Stomach (tissue), 9 donors: ENCODE measurements around the gene CHST9. TPM values are rescaled to one million over a fixed set of nuclear protein-coding genes. Genes with fewer than 3 reads are reported as not detected.

ENCODE experiments used
- DNase-seq, 2 donors: peaks; one replicate each; pipeline versions ENCODE4 v3.0.0 to v3.0.0-alpha.2; 2013 to 2019
- H3K27ac ChIP-seq, 5 donors: fragments of 200-600 bp in 4 of 5; sonication (generic) in 4 of 5; one replicate each; pipeline ENCODE4 v1.5.1; 2013 to 2019; ENCODE audit warnings: mild to moderate bottlenecking in 1 of 5, moderate library complexity in 1 of 5
- H3K27me3 ChIP-seq, 3 donors: fragments of 200-600 bp; sonication (generic); one replicate each; pipeline ENCODE4 v1.5.1; 2017 to 2019; ENCODE audit warnings: mixed run types in 1 of 3
- H3K36me3 ChIP-seq, 4 donors: fragments of 200-600 bp; sonication (generic); 1 replicate in 3 of 4; 2 replicates in 1 of 4; pipeline ENCODE4 v1.5.1; 2016 to 2019
- H3K4me1 ChIP-seq, 4 donors: fragments of 200-600 bp; sonication (generic); one replicate each; pipeline ENCODE4 v1.5.1; 2016 to 2019
- H3K4me3 ChIP-seq, 4 donors: fragments of 200-600 bp; sonication (generic) in 3 of 4; one replicate each; pipeline ENCODE4 v1.5.1; 2016 to 2019; ENCODE audit warnings: mild to moderate bottlenecking in 1 of 4
- H3K9me3 ChIP-seq, 4 donors: fragments of 200-600 bp; sonication (generic); one replicate each; pipeline ENCODE4 v1.5.1; 2016 to 2019
- CTCF ChIP-seq, 7 experiments: fragments of 450-650 bp in 4 of 7; fragments of 200-600 bp in 3 of 7; sonication (generic) in 3 of 7; IDR thresholded peaks; one replicate each; pipeline ENCODE4 v1.5.1; 2016 to 2019; ENCODE audit warnings: antibody characterized with exemption in 7 of 7, control low read depth in 2 of 7, mild to moderate bottlenecking in 1 of 7
- EP300 ChIP-seq: sonication (generic); formaldehyde crosslinking; IDR thresholded peaks from one replicate; pipeline ENCODE4 v1.6.1; 2017; ENCODE audit warnings: antibody characterized with exemption
- POLR2A ChIP-seq, 4 donors: fragments of 450-650 bp; IDR thresholded peaks; one replicate each; pipeline ENCODE4 v1.6.1; 2016; ENCODE audit warnings: antibody characterized with exemption in 4 of 4, control low read depth in 2 of 4, mild to moderate bottlenecking in 1 of 4, moderate library complexity in 1 of 4
- POLR2AphosphoS5 ChIP-seq, 3 donors: sonication (generic); formaldehyde crosslinking; IDR thresholded peaks; one replicate each; pipeline ENCODE4 v1.6.1; 2016; ENCODE audit warnings: antibody characterized with exemption in 3 of 3
- WGBS, 5 donors: extraction: QIAGEN DNeasy Blood & Tissue Kit in 3 of 5; methylation state at CpG; one replicate each; pipeline versions ENCODE4 v1.1.5 to v1.1.7; 2013 to 2018; 5-methylcytosine and 5-hydroxymethylcytosine counted together
- intact Hi-C: fragments of 100-400 bp; cut with DNase I; formaldehyde crosslinking; loops from one replicate; pipeline ENCODE4 v1.15.1; 2023; ENCODE audit warnings: low total_unique reads
- polyA plus RNA-seq, 3 donors: library from polyadenylated mRNA; stranded (reverse); fragments of 200-250 nt; gene quantifications; one replicate each; pipeline ENCODE4 v1.2.3, GENCODE V29; 2013
- total RNA-seq, 5 donors: library from RNA; depleted of rRNA; stranded (reverse); fragments of >200 nt; gene quantifications; one replicate each; pipeline versions ENCODE4 v1.1.0 to v1.2.3, GENCODE V29; 2014 to 2016
- donor health status: healthy with polysubstance abuse.
- donor health status: Bipolar disorder and iron deficiency.
- donor health status: healthy.

Gene CHST9
- total and polyA plus RNA-seq, 8 donors, result 0.29 to 2.2 (median 1.1) TPM; not detected in 2

DNA sequence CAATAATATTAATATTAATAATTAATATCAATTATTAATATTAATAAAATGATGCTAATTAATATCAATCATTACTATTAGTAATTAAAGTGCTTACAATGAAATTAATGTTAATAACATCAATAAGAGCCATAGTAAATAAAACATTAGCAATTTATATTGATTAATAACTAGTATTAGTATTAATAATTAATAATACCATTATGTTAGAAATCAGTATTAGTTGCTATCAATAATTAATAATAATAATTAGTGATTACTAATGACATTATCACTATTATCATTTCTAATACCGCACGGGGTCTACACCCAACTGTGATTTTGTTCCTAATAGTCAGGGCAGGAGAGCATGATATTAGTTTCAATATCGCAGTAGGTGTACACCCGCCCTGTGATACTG is 296.8 kb downstream of the CHST9 start:
- DNase-seq, result no peak
- Histone ChIP-seq H3K4me3 (no peak overlapping the region), H3K27me3 (no peaks in the 10 kb centered on the region), H3K36me3 (no peaks in the 10 kb centered on the region), H3K27ac (no peak overlapping the region), H3K9me3 (no peaks in the 10 kb centered on the region), H3K4me1 (no peaks in the 10 kb centered on the region)
- 95 to 97% (median 96%) methylated on average over 4 of the region's 4 CpGs for WGBS, 5 donors
- intact Hi-C loops, result no loop called here
- TF ChIP-seq POLR2A (IDR thresholded peaks at IDR 0.05), result no peak
- no peak for TF ChIP-seq EP300
- TF ChIP-seq CTCF (IDR thresholded peaks at IDR 0.05), result no peak
- TF ChIP-seq POLR2AphosphoS5 (IDR thresholded peaks at IDR 0.05), result no peak

GRCh38 chr18:26875040-26875654 is 310.0 kb downstream of the CHST9 start:
- no peaks in the 10 kb centered on the region for H3K4me1 ChIP-seq
- intact Hi-C loops, result no loop called here
- TF ChIP-seq CTCF (IDR thresholded peaks at IDR 0.05), result no peak
- TF ChIP-seq POLR2AphosphoS5 (IDR thresholded peaks at IDR 0.05), result no peak
- TF ChIP-seq POLR2A (IDR thresholded peaks at IDR 0.05), result no peak
- no peak for TF ChIP-seq EP300
- H3K27me3 ChIP-seq, result no peaks in the 10 kb centered on the region
- no peaks in the 10 kb centered on the region for H3K9me3 ChIP-seq
- peak in 1 of 2 donors; percentile 45 for DNase-seq
- H3K27ac ChIP-seq, result no peak overlapping the region
- 78 to 88% (median 84%) methylated on average over 2 of the region's 2 CpGs for WGBS, 5 donors
- H3K4me3 ChIP-seq, result no peak overlapping the region
- H3K36me3 ChIP-seq, result no peaks in the 10 kb centered on the region

- Histone ChIP-seq H3K36me3 (no peaks in the 10 kb centered on the region), H3K27me3 (no peaks in the 10 kb centered on the region), H3K27ac (no peak overlapping the region), H3K9me3 (no peaks in the 10 kb centered on the region), H3K4me1 (peaks cover 0 to 8% (median 2%) of the 10 kb centered on the region in 4 donors), H3K4me3 (no peak overlapping the region)
- no peak for TF ChIP-seq EP300
- TF ChIP-seq POLR2A (IDR thresholded peaks at IDR 0.05), result no peak
- no peak for TF ChIP-seq CTCF (IDR thresholded peaks at IDR 0.05)
- TF ChIP-seq POLR2AphosphoS5 (IDR thresholded peaks at IDR 0.05), result no peak
- DNase-seq, result no peak
- intact Hi-C loops, result no loop called here
Observed at GRCh38 chr18:26874283-26874682, 310.8 kb downstream of the CHST9 start.

GRCh38 chr18:26869640-26870039 is 315.5 kb downstream of the CHST9 start:
- H3K4me3 ChIP-seq, result no peak overlapping the region
- no peak for DNase-seq
- peaks cover 0 to 31% (median 6%) of the 10 kb centered on the region in 4 donors for H3K4me1 ChIP-seq
- TF ChIP-seq CTCF (IDR thresholded peaks at IDR 0.05) (no peak), EP300 (no peak), POLR2A (IDR thresholded peaks at IDR 0.05) (no peak), POLR2AphosphoS5 (IDR thresholded peaks at IDR 0.05) (no peak)
- no peaks in the 10 kb centered on the region for H3K9me3 ChIP-seq
- intact Hi-C loops, result no loop called here
- peak overlapping the region in 1 of 5 donors; percentile 66 for H3K27ac ChIP-seq
- 76 to 93% (median 83%) methylated on average over 1 of the region's 1 CpG for WGBS, 5 donors
- H3K36me3 ChIP-seq, result no peaks in the 10 kb centered on the region
- peaks cover 0 to under 1% (median 0%) of the 10 kb centered on the region in 3 donors for H3K27me3 ChIP-seq
